ENCODE results near the gene ELP4. TPM values are rescaled to one million over a fixed set of nuclear protein-coding genes. Genes with fewer than 3 reads are reported as not detected.

Gene ELP4
- total and polyA plus RNA-seq, 5 donors from 2014 or later: 21.0 to 24.2 (median 21.4) TPM

DNA sequence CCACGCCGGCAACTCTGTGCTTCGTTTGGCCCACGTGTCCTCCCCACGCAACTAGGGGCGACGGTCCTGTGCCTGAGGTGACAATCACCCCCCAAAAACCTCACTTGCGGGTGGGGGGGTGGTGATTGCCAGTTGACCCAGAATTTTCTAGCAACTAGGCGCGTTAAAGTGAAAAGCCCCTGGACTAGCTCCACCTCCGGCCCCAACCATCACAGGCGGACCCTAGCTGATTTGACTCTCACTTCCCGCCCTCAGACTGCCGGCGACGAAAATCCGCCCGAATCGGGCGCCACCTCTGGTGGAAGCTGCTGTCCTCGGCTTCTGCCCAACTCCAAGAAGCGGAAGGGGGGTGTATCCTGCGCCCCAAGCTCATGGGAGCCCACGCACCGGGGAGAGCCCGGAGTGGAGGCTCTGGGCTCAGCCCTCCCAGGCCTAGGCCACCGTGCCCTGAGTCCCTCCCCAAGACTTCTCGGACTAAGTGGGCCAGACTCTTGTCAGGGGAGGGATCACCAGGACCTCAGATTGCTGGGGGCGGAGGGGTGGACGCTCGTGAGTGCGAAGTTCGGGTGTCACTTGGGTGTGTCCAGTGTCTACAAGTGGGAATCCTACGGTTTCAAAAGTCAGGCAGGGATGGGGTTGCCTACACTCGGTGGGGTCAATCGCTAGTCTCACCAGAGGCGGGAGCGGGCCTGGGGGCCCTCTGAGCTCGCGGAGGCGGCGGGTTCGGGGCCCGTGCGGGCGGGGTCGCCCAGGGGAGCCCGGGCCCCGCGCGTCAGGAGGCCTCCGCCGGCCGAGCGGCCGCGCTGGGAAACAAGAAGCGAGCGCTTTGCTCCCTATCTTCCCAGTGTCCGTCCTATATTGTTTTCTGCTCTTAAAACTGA is 289.2 kb downstream of the ELP4 start:
- DNase-seq (no peak), ATAC-seq (ENCODE audit: low read depth in 2 of 2) (peak in 1 of 2 donors; percentile 5)
- Histone ChIP-seq H3K4me3 (ENCODE audit: low read depth, low read length) (no peak overlapping the region), H3K4me1 (ENCODE audit: control insufficient read depth, insufficient read depth, low read length, poor library complexity, severe bottlenecking) (peaks cover 19% of the 10 kb centered on the region), H3K27ac (ENCODE audit: insufficient read depth, low read length, poor library complexity, severe bottlenecking) (no peak overlapping the region), H3K27me3 (ENCODE audit: control insufficient read depth, insufficient read depth, low read length) (peaks cover 52% of the 10 kb centered on the region), H3K36me3 (ENCODE audit: control insufficient read depth, insufficient read depth, low read length) (no peaks in the 10 kb centered on the region), H3K9me3 (ENCODE audit: control insufficient read depth in 2 of 2, low read length in 2 of 2) (peaks cover 9 to 28% of the 10 kb centered on the region in 2 experiments)
- Mint-ChIP-seq H3K4me3 (peak overlapping the region in 1 of 4 donors; percentile 24), H3K4me1 (peaks cover 0 to 48% (median 28%) of the 10 kb centered on the region in 4 donors), H3K9me3 (peaks cover 0 to 29% (median 6%) of the 10 kb centered on the region in 7 donors), H3K36me3 (no peaks in the 10 kb centered on the region), H3K27me3 (peaks cover 93% of the 10 kb centered on the region), H3K27ac (no peak overlapping the region)

DNA sequence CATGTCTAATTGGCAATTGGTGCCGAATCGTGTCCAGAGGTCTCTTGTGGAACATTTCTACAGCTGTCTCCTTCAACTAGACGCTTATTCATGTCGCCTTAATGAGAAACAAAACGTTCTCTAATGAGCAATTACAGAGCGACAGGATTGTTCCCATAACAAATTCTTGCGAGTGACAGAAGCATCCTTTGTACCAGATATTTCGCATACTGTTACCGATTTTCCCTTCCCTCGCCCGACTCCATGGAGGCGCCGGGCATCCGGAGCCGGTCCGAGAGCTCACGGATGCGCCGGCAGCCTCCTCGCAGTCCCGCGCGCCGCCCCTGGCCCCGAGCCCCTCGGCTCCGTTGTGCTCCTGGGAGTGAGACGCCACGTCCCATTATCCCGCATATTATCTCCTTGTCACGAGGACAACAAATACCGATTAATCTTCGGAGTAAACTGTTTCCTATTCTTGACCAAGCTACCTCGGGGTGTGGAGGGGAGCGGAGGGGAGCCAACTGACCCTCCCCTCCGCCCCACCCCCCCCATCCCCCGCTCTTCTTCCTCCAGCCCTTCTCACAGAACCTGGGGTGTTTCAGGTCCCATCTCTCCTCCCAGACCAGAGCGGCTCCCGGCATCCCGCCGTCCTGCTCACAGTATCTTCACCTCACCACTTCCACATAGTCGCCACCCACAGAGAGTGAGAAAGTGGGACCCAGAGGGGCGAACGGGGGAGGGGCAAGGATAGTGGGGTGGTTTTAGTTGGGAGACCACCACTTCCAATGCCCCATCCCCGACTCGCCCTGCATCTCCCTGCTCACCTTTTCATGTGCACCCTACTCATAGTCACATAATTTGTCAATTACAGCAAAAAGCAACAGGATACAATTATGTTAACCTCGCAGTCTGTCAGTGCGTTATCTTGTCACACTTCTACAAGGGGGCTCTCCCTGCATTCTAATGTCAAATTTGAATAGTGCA is 290.1 kb downstream of the ELP4 start:
- peak overlapping the region in 1 of 3 donors; percentile 35 for H3K27ac Mint-ChIP-seq

DNA sequence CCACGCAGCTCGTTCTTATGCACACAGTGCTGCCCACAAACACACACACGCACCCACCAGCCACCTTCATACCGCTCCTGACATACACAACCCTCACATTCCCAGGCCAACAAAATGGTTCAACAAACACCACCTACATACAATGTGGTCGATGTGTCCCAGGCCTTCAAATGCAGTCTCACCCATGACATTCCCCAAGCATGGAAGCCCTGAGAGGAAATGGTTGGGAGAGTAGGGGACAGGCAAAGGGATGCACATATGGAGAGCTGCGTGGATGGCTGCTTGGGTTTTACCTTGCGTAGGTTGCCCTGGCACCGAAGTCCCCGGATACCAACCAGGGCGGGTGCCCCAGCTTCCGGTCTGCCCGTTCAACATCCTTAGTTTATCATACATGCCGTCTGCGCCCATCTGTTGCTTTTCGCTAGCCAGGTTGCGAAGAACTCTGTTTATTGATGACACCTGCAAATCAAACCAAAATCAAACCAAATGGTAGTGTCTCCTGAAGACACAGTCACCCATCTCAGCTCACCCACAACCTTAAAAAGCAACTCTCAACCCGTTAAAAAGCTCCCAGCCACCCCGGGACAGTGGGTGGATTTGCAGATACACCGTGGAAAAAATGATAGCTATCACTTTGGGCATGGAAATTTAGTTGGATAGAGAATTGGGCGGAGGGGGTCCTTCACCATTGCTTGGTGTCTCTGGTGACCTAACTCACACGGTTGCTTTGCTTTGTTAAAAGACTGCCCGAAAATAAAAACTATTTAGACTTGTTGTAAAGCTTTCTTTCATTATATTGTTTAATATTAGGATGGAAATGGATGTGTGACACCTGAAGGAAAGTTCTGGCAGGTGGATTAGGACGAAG is 291.1 kb downstream of the ELP4 start:
- peaks cover 48% of the 10 kb centered on the region for H3K27me3 ChIP-seq (ENCODE audit: control insufficient read depth, insufficient read depth, low read length)

More for the DNA sequence above, 290.1 kb downstream of the ELP4 start:
- H3K36me3 Mint-ChIP-seq: no peaks in the 10 kb centered on the region
- DNase-seq (no peak), ATAC-seq (ENCODE audit: low read depth in 2 of 2) (no peak)
- H3K27ac ChIP-seq (ENCODE audit: insufficient read depth, low read length, poor library complexity, severe bottlenecking): no peak overlapping the region
- peaks cover 29% of the 10 kb centered on the region for H3K4me1 ChIP-seq (ENCODE audit: control insufficient read depth, insufficient read depth, low read length, poor library complexity, severe bottlenecking)
- peaks cover 95% of the 10 kb centered on the region for H3K27me3 Mint-ChIP-seq
- no peaks in the 10 kb centered on the region for H3K36me3 ChIP-seq (ENCODE audit: control insufficient read depth, insufficient read depth, low read length)
- peaks cover 8 to 57% (median 36%) of the 10 kb centered on the region in 4 donors for H3K4me1 Mint-ChIP-seq
- peaks cover 9 to 28% of the 10 kb centered on the region in 2 experiments for H3K9me3 ChIP-seq (ENCODE audit: control insufficient read depth in 2 of 2, low read length in 2 of 2)
- H3K27me3 ChIP-seq (ENCODE audit: control insufficient read depth, insufficient read depth, low read length): peaks cover 51% of the 10 kb centered on the region
- no peak overlapping the region for H3K4me3 ChIP-seq (ENCODE audit: low read depth, low read length)
- H3K4me3 Mint-ChIP-seq: peak overlapping the region in 2 of 4 donors; percentile 4 to 61
- H3K9me3 Mint-ChIP-seq: peaks cover 0 to 32% (median 7%) of the 10 kb centered on the region in 7 donors

DNA sequence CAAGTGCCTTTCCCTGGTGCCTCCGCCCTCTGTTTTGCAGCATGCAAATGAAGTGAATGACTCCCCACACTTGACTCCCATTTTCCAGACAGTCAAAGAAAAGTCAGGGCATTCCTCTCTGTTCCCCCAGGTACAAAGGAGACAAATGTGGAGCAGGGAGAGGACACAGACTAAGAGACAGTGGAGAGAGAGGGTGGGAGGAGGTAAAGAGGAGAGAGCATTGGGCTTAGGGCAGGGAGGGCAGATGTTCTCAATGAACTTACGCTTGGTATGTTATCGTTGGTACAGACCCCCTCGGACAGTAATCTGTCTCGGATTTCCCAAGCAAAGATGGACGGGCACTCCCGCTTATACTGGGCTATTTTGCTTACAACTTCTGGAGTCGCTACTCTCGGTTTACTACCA is 291.7 kb downstream of the ELP4 start:
- Mint-ChIP-seq H3K27me3 (peaks cover 92% of the 10 kb centered on the region), H3K9me3 (peaks cover 0 to 34% (median 7%) of the 10 kb centered on the region in 7 donors), H3K36me3 (no peaks in the 10 kb centered on the region), H3K4me1 (peaks cover 10 to 64% (median 35%) of the 10 kb centered on the region in 4 donors), H3K4me3 (peak overlapping the region in 1 of 4 donors; percentile 21), H3K27ac (no peak overlapping the region)
- Histone ChIP-seq H3K4me1 (ENCODE audit: control insufficient read depth, insufficient read depth, low read length, poor library complexity, severe bottlenecking) (peaks cover 39% of the 10 kb centered on the region), H3K27ac (ENCODE audit: insufficient read depth, low read length, poor library complexity, severe bottlenecking) (no peak overlapping the region), H3K4me3 (ENCODE audit: low read depth, low read length) (no peak overlapping the region), H3K36me3 (ENCODE audit: control insufficient read depth, insufficient read depth, low read length) (no peaks in the 10 kb centered on the region), H3K9me3 (ENCODE audit: control insufficient read depth in 2 of 2, low read length in 2 of 2) (peaks cover 9 to 28% of the 10 kb centered on the region in 2 experiments), H3K27me3 (ENCODE audit: control insufficient read depth, insufficient read depth, low read length) (peaks cover 48% of the 10 kb centered on the region)
- ATAC-seq (ENCODE audit: low read depth in 2 of 2) (no peak), DNase-seq (no peak)

More for the DNA sequence above, 291.1 kb downstream of the ELP4 start:
- peaks cover 10 to 63% (median 37%) of the 10 kb centered on the region in 4 donors for H3K4me1 Mint-ChIP-seq
- H3K27ac ChIP-seq (ENCODE audit: insufficient read depth, low read length, poor library complexity, severe bottlenecking): no peak overlapping the region
- peak overlapping the region in 3 of 4 donors; percentile 19 to 61 (median 21) for H3K4me3 Mint-ChIP-seq
- DNase-seq: peak in 1 of 3 donors; percentile 39
- H3K27ac Mint-ChIP-seq: peak overlapping the region in 1 of 3 donors; percentile 35
- H3K36me3 Mint-ChIP-seq: no peaks in the 10 kb centered on the region
- peaks cover 38% of the 10 kb centered on the region for H3K4me1 ChIP-seq (ENCODE audit: control insufficient read depth, insufficient read depth, low read length, poor library complexity, severe bottlenecking)
- peaks cover 0 to 34% (median 7%) of the 10 kb centered on the region in 7 donors for H3K9me3 Mint-ChIP-seq
- peaks cover 9 to 28% of the 10 kb centered on the region in 2 experiments for H3K9me3 ChIP-seq (ENCODE audit: control insufficient read depth in 2 of 2, low read length in 2 of 2)
- H3K4me3 ChIP-seq (ENCODE audit: low read depth, low read length): no peak overlapping the region
- peaks cover 98% of the 10 kb centered on the region for H3K27me3 Mint-ChIP-seq
- ATAC-seq (ENCODE audit: low read depth in 2 of 2): no peak
- H3K36me3 ChIP-seq (ENCODE audit: control insufficient read depth, insufficient read depth, low read length): no peaks in the 10 kb centered on the region

DNA sequence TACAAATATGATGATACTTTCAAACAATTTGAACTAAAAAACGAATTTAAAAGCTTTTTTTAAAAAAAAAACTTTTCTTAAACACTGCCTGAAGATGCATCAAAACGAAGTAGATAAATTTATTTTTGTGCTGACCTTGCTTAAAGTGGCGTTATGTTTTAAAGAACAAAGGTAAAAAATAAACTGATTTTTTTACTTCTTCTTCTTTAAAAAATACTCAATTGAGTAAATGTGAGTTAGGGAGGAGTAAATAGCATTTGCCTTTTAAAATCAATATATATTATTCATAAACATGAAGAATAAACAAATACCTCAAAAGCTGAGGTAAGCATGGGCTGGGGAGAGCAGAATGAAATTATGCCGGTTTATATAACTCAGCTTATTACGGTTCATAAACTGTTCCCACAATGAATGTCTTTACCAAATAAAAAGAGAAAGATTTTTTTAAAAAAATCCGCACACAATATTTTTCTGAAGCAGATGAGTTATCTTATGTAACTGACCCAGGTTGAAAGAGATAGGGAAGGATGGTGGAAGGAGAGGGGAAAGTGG is 292.5 kb downstream of the ELP4 start:
- no peak for DNase-seq
- peaks cover 10 to 64% (median 38%) of the 10 kb centered on the region in 4 donors for H3K4me1 Mint-ChIP-seq

DNA sequence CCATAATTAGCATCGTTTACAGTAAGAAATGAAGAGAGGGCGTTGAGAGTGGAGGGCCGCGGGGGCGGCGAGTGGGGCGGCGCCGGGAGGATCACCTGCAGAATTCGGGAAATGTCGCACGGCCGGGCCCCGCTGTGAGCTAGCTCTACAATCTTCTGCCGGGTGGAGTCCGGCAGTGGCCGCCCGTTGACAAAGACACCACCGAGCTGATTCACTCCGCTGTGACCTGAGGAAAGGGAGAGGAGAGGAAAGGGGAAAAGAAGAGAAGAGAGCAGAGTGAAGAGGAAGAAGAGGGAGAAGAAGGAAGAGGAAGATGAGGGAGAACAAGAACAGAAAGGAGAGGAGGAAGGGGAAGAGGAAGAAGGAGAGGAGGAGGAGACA is 293.0 kb downstream of the ELP4 start:
- peaks cover 92% of the 10 kb centered on the region for H3K27me3 Mint-ChIP-seq
- Histone ChIP-seq H3K27me3 (ENCODE audit: control insufficient read depth, insufficient read depth, low read length) (peaks cover 54% of the 10 kb centered on the region), H3K9me3 (ENCODE audit: control insufficient read depth in 2 of 2, low read length in 2 of 2) (peaks cover 9 to 28% of the 10 kb centered on the region in 2 experiments), H3K36me3 (ENCODE audit: control insufficient read depth, insufficient read depth, low read length) (no peaks in the 10 kb centered on the region), H3K4me3 (ENCODE audit: low read depth, low read length) (no peak overlapping the region), H3K4me1 (ENCODE audit: control insufficient read depth, insufficient read depth, low read length, poor library complexity, severe bottlenecking) (peaks cover 39% of the 10 kb centered on the region), H3K27ac (ENCODE audit: insufficient read depth, low read length, poor library complexity, severe bottlenecking) (no peak overlapping the region)
- no peak overlapping the region for H3K27ac Mint-ChIP-seq
- no peaks in the 10 kb centered on the region for H3K36me3 Mint-ChIP-seq
- no peak overlapping the region for H3K4me3 Mint-ChIP-seq
- DNase-seq (no peak), ATAC-seq (ENCODE audit: low read depth in 2 of 2) (no peak)
- H3K4me1 Mint-ChIP-seq: peaks cover 10 to 63% (median 37%) of the 10 kb centered on the region in 4 donors
- H3K9me3 Mint-ChIP-seq: peaks cover 0 to 39% (median 8%) of the 10 kb centered on the region in 7 donors

More for the DNA sequence above, 292.5 kb downstream of the ELP4 start:
- peaks cover 0 to 36% (median 8%) of the 10 kb centered on the region in 7 donors for H3K9me3 Mint-ChIP-seq
- no peak overlapping the region for H3K4me3 ChIP-seq (ENCODE audit: low read depth, low read length)
- H3K9me3 ChIP-seq (ENCODE audit: control insufficient read depth in 2 of 2, low read length in 2 of 2): peaks cover 9 to 28% of the 10 kb centered on the region in 2 experiments
- ATAC-seq (ENCODE audit: low read depth in 2 of 2): no peak
- peaks cover 92% of the 10 kb centered on the region for H3K27me3 Mint-ChIP-seq
- H3K27ac ChIP-seq (ENCODE audit: insufficient read depth, low read length, poor library complexity, severe bottlenecking): no peak overlapping the region
- peaks cover 50% of the 10 kb centered on the region for H3K27me3 ChIP-seq (ENCODE audit: control insufficient read depth, insufficient read depth, low read length)
- peaks cover 39% of the 10 kb centered on the region for H3K4me1 ChIP-seq (ENCODE audit: control insufficient read depth, insufficient read depth, low read length, poor library complexity, severe bottlenecking)
- H3K27ac Mint-ChIP-seq: no peak overlapping the region
- no peaks in the 10 kb centered on the region for H3K36me3 Mint-ChIP-seq
- no peaks in the 10 kb centered on the region for H3K36me3 ChIP-seq (ENCODE audit: control insufficient read depth, insufficient read depth, low read length)
- H3K4me3 Mint-ChIP-seq: peak overlapping the region in 1 of 4 donors; percentile 69
